Kidney epithelial cell (primary cell): ENCODE data around the gene MUC3A. TPM values are rescaled to one million over a fixed set of nuclear protein-coding genes. Genes with fewer than 3 reads are reported as not detected.
"Not testable (repeated sequence)": the region's sequence is repeated elsewhere in the genome, so short reads cannot be mapped to it uniquely, and the experiment has no call there.

Experiments used
- DNase-seq: peaks from one replicate; pipeline ENCODE4 v3.0.0-alpha.2; 2010; ENCODE audit warnings: low read depth
- H3K27me3 ChIP-seq: 2 replicates; pipeline ENCODE4 v1.6.0; 2011; ENCODE audit warnings: low read length; ENCODE audit not compliant: control insufficient read depth, insufficient read depth
- H3K36me3 ChIP-seq: 2 replicates; pipeline ENCODE4 v1.5.1; 2011; ENCODE audit warnings: low read length; ENCODE audit not compliant: control insufficient read depth, insufficient read depth
- H3K4me3 ChIP-seq: 2 replicates; pipeline ENCODE4 v1.5.1; 2011; ENCODE audit warnings: low read depth, mild to moderate bottlenecking, control low read depth, low read length
- total RNA-seq: library from RNA; depleted of rRNA; stranded (reverse); fragments of >200 nt; gene quantifications from 2 replicates; pipeline ENCODE4 v1.2.3, GENCODE V29; 2015
- TF ChIP-seq, protein P1 (sequence below): IDR thresholded peaks from 2 replicates; pipeline ENCODE4 v1.5.1; 2011; ENCODE audit warnings: mild to moderate bottlenecking, moderate library complexity, low read length, control low read depth, inconsistent platforms; ENCODE audit not compliant: insufficient read depth, poor library complexity, severe bottlenecking

Gene MUC3A
- total RNA-seq, 1 donor from 2014 or later: 0.17 TPM

DNA sequence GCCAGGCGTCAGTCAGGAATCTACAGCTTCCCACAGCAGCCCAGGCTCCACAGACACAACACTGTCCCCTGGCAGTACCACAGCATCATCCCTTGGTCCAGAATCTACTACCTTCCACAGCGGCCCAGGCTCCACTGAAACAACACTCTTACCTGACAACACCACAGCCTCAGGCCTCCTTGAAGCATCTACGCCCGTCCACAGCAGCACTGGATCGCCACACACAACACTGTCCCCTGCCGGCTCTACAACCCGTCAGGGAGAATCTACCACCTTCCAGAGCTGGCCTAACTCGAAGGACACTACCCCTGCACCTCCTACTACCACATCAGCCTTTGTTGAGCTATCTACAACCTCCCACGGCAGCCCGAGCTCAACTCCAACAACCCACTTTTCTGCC, 50.7 kb downstream of the MUC3A start:
- not testable (repeated sequence) for H3K4me3 ChIP-seq

GRCh38 chr7:101002333-101002732, 53.0 kb downstream of the MUC3A start:
- H3K36me3 ChIP-seq, H3K27me3 ChIP-seq, H3K4me3 ChIP-seq, DNase-seq: not testable (repeated sequence)

More for the DNA sequence above, 50.7 kb downstream of the MUC3A start:
- not testable (repeated sequence) for H3K36me3 ChIP-seq, DNase-seq, H3K27me3 ChIP-seq

DNA sequence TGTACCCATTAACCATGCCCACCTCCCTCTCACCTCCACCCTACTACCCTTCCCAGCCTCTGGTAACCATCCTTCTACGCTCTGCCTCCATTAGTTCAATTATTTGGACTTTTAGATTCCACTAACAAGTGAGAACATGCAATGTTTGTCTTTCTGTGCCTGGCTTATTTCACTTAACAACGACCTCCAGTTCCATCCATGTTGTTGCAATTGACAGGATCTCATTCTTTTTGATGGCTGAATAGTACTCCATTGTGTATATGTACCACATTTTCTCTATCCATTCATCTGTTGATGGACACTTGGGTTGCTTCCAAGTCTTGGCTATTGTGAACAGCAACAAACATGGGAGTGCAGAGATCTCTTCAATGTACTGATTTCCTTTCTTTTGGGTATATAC, 58.0 kb downstream of the MUC3A start:
- not testable (repeated sequence) for H3K4me3 ChIP-seq, H3K27me3 ChIP-seq, DNase-seq, H3K36me3 ChIP-seq

- Histone ChIP-seq H3K36me3 (no peaks in the 10 kb centered on the region), H3K4me3 (no peak overlapping the region), H3K27me3 (no peaks in the 10 kb centered on the region)
- no peak for DNase-seq
- TF ChIP-seq, protein P1, sequence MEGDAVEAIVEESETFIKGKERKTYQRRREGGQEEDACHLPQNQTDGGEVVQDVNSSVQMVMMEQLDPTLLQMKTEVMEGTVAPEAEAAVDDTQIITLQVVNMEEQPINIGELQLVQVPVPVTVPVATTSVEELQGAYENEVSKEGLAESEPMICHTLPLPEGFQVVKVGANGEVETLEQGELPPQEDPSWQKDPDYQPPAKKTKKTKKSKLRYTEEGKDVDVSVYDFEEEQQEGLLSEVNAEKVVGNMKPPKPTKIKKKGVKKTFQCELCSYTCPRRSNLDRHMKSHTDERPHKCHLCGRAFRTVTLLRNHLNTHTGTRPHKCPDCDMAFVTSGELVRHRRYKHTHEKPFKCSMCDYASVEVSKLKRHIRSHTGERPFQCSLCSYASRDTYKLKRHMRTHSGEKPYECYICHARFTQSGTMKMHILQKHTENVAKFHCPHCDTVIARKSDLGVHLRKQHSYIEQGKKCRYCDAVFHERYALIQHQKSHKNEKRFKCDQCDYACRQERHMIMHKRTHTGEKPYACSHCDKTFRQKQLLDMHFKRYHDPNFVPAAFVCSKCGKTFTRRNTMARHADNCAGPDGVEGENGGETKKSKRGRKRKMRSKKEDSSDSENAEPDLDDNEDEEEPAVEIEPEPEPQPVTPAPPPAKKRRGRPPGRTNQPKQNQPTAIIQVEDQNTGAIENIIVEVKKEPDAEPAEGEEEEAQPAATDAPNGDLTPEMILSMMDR: no peak
These were observed 60.3 kb downstream of the MUC3A start for GRCh38 chr7:101009629-101010028.

DNA sequence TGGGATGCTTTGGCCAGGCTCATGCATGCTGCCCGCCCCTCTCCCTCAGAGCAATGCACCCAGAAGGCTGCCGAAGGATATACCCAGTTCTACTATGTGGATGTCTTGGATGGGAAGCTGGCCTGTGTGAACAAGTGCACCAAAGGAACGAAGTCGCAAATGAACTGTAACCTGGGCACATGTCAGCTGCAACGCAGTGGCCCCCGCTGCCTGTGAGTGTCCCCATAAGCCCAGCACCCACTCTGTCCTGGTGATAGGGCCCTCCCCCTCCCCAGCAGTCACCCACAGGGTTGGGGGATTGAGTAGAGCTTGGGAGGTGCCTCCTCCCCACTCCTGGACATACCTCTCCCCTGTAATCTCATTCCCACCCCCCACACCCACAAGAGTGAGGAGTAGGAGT, 63.6 kb downstream of the MUC3A start:
- TF ChIP-seq, protein P1: no peak
- Histone ChIP-seq H3K36me3 (no peaks in the 10 kb centered on the region), H3K27me3 (no peaks in the 10 kb centered on the region), H3K4me3 (no peak overlapping the region)
- DNase-seq: no peak

DNA sequence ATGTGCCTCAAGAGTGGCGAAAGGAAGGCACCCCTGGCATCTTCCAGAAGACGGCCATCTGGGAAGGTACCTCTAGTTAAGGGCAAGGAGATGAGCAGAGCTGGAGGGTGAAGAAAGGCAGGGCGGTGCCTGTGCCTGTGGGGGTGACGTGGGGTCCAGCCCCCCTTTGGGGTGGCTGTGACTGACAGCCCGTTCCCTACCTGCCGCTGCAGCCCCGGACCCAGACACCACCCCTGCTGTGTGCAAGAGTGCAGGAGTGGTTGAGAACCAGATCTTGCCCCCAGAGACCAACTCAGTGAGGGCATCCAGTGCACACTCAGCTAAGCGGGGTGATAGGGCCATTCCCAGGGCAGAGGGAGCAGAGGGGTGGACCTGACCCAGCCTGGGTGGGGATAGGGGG, 66.3 kb downstream of the MUC3A start:
- TF ChIP-seq, protein P1: no peak
- H3K4me3 ChIP-seq: no peak overlapping the region
- DNase-seq: no peak
- no peaks in the 10 kb centered on the region for H3K36me3 ChIP-seq
- peaks cover 1% of the 10 kb centered on the region for H3K27me3 ChIP-seq

DNA sequence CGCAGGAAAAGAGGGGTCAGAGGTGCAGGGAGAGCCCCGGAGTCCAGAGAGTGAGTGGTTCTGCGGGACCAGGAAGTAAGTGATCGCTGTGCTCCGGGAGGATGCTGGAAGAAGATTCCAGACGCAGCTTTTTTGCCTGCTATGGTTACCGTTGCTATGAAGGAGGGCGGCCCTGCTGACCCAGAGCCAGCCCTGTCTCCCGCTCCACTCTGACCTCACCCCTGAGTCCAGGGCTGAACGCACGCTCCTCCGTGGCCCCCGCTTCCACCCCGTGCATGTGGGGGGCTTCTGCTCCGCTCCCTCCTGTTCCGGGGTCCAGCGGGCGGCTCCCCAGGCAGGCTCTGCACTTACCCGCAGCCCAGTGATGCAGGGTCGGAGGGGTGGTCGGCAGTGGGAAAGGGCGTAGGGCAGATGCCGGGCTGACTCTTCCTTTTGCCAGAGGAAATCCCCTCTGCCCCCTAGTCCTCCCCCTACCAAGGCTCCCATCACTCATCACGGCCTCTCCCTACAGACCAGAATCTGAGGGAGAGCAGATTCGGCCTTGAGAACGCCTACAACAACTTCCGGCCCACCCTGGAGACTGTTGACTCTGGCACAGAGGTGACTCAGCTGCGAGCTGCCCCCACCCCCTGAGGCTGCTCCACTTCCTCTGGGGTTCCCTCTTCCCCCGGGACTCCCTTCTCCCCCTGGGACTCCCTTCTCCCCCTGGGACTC, 67.9 kb downstream of the MUC3A start:
- H3K4me3 ChIP-seq: peak overlapping the region; percentile 62
- no peaks in the 10 kb centered on the region for H3K36me3 ChIP-seq
- DNase-seq: peak; percentile 58
- TF ChIP-seq, protein P1: no peak
- H3K27me3 ChIP-seq: peaks cover 4% of the 10 kb centered on the region

Other genes with a start within 250 kb of the MUC3A start
- 46.1 and 52.8 TPM in 2 replicates for gene POP7, start 243.4 kb upstream of the MUC3A start, total RNA-seq
- gene EPO, start 229.1 kb upstream of the MUC3A start, total RNA-seq: not detected in 2 replicates
- not detected in 2 replicates for gene ZAN, start 215.9 kb upstream of the MUC3A start, total RNA-seq
- gene EPHB4, start 122.0 kb upstream of the MUC3A start, total RNA-seq: 138 TPM in 2 replicates
- gene SLC12A9, start 96.8 kb upstream of the MUC3A start, total RNA-seq: 15.7 and 18.3 TPM in 2 replicates
- gene TRIP6, start 82.1 kb upstream of the MUC3A start, total RNA-seq: 113 and 114 TPM in 2 replicates
- 65.9 and 67.9 TPM in 2 replicates for gene SRRT, start 74.4 kb upstream of the MUC3A start, total RNA-seq
- gene UFSP1, start 59.8 kb upstream of the MUC3A start, total RNA-seq: 1.6 and 4.3 TPM in 2 replicates
- gene ACHE, start 53.6 kb upstream of the MUC3A start, total RNA-seq: 1.3 and 6.4 TPM in 2 replicates
- gene MUC12, start 20.0 kb downstream of the MUC3A start, total RNA-seq: 2.9 and 4.2 TPM in 2 replicates
- gene MUC17, start 70.5 kb downstream of the MUC3A start, total RNA-seq: not detected in 2 replicates
- gene TRIM56, start 135.9 kb downstream of the MUC3A start, total RNA-seq: 15.8 and 16.7 TPM in 2 replicates
- gene SERPINE1, start 177.6 kb downstream of the MUC3A start, total RNA-seq: 229 and 245 TPM in 2 replicates
- 155 and 183 TPM in 2 replicates for gene AP1S1, start 204.9 kb downstream of the MUC3A start, total RNA-seq
- 17.5 and 17.8 TPM in 2 replicates for gene VGF, start 216.0 kb downstream of the MUC3A start, total RNA-seq
- not detected in 2 replicates for gene NAT16, start 230.8 kb downstream of the MUC3A start, total RNA-seq